ENCODE measurements around the gene PRPF40A.

The PRPF40A gene

GRCh38 chr2:152648336-152648735 is 68.9 kb downstream of the PRPF40A start:
- no peaks in the 10 kb centered on the region for H3K9me3 ChIP-seq (ENCODE audit: control insufficient read depth, low read depth, low read length)
- H3K36me3 ChIP-seq (ENCODE audit: control insufficient read depth, low read depth, low read length), result peaks cover 30% of the 10 kb centered on the region
- no peak overlapping the region for H3K9ac ChIP-seq (ENCODE audit: low read length)
- H3K27ac ChIP-seq (ENCODE audit: low read length), result no peak overlapping the region
- no peaks in the 10 kb centered on the region for H3K27me3 ChIP-seq (ENCODE audit: control insufficient read depth, insufficient read depth, low read length)
- no peak overlapping the region for H3K4me3 ChIP-seq (ENCODE audit: low read length)
- H3K4me1 ChIP-seq (ENCODE audit: control insufficient read depth, low read depth, low read length), result peaks cover 20% of the 10 kb centered on the region

- peaks cover 31% of the 10 kb centered on the region for H3K36me3 ChIP-seq (ENCODE audit: control insufficient read depth, low read depth, low read length)
- no peak overlapping the region for H3K4me3 ChIP-seq (ENCODE audit: low read length)
- H3K9ac ChIP-seq (ENCODE audit: low read length), result no peak overlapping the region
- H3K9me3 ChIP-seq (ENCODE audit: control insufficient read depth, low read depth, low read length), result no peaks in the 10 kb centered on the region
- no peak overlapping the region for H3K27ac ChIP-seq (ENCODE audit: low read length)
- peaks cover 20% of the 10 kb centered on the region for H3K4me1 ChIP-seq (ENCODE audit: control insufficient read depth, low read depth, low read length)
- H3K27me3 ChIP-seq (ENCODE audit: control insufficient read depth, insufficient read depth, low read length), result no peaks in the 10 kb centered on the region
Measured at GRCh38 chr2:152647552-152647951, 69.7 kb downstream of the PRPF40A start.

GRCh38 chr2:152646775-152647174 is 70.5 kb downstream of the PRPF40A start:
- Histone ChIP-seq H3K9me3 (ENCODE audit: control insufficient read depth, low read depth, low read length) (no peaks in the 10 kb centered on the region), H3K4me1 (ENCODE audit: control insufficient read depth, low read depth, low read length) (peaks cover 14% of the 10 kb centered on the region), H3K36me3 (ENCODE audit: control insufficient read depth, low read depth, low read length) (peaks cover 24% of the 10 kb centered on the region), H3K27ac (ENCODE audit: low read length) (no peak overlapping the region), H3K27me3 (ENCODE audit: control insufficient read depth, insufficient read depth, low read length) (no peaks in the 10 kb centered on the region), H3K9ac (ENCODE audit: low read length) (no peak overlapping the region), H3K4me3 (ENCODE audit: low read length) (no peak overlapping the region)

- Histone ChIP-seq H3K27me3 (ENCODE audit: control insufficient read depth, insufficient read depth, low read length) (no peaks in the 10 kb centered on the region), H3K27ac (ENCODE audit: low read length) (no peak overlapping the region), H3K36me3 (ENCODE audit: control insufficient read depth, low read depth, low read length) (peaks cover 28% of the 10 kb centered on the region), H3K9ac (ENCODE audit: low read length) (no peak overlapping the region), H3K9me3 (ENCODE audit: control insufficient read depth, low read depth, low read length) (no peaks in the 10 kb centered on the region), H3K4me1 (ENCODE audit: control insufficient read depth, low read depth, low read length) (peaks cover 14% of the 10 kb centered on the region), H3K4me3 (ENCODE audit: low read length) (no peak overlapping the region)
Measured at GRCh38 chr2:152646264-152646663, 71.0 kb downstream of the PRPF40A start.

- H3K27me3 ChIP-seq (ENCODE audit: control insufficient read depth, insufficient read depth, low read length), result no peaks in the 10 kb centered on the region
- no peak overlapping the region for H3K27ac ChIP-seq (ENCODE audit: low read length)
- peaks cover 14% of the 10 kb centered on the region for H3K4me1 ChIP-seq (ENCODE audit: control insufficient read depth, low read depth, low read length)
- no peaks in the 10 kb centered on the region for H3K9me3 ChIP-seq (ENCODE audit: control insufficient read depth, low read depth, low read length)
- no peak overlapping the region for H3K9ac ChIP-seq (ENCODE audit: low read length)
- no peak overlapping the region for H3K4me3 ChIP-seq (ENCODE audit: low read length)
- H3K36me3 ChIP-seq (ENCODE audit: control insufficient read depth, low read depth, low read length), result peaks cover 47% of the 10 kb centered on the region
Measured at GRCh38 chr2:152644189-152644873, 72.9 kb downstream of the PRPF40A start.

GRCh38 chr2:152638590-152638989 is 78.7 kb downstream of the PRPF40A start:
- H3K9me3 ChIP-seq (ENCODE audit: control insufficient read depth, low read depth, low read length), result no peaks in the 10 kb centered on the region
- peaks cover 45% of the 10 kb centered on the region for H3K36me3 ChIP-seq (ENCODE audit: control insufficient read depth, low read depth, low read length)
- H3K4me3 ChIP-seq (ENCODE audit: low read length), result no peak overlapping the region
- no peak overlapping the region for H3K9ac ChIP-seq (ENCODE audit: low read length)
- no peak overlapping the region for H3K27ac ChIP-seq (ENCODE audit: low read length)
- H3K4me1 ChIP-seq (ENCODE audit: control insufficient read depth, low read depth, low read length), result no peaks in the 10 kb centered on the region
- no peaks in the 10 kb centered on the region for H3K27me3 ChIP-seq (ENCODE audit: control insufficient read depth, insufficient read depth, low read length)

GRCh38 chr2:152638056-152638455 is 79.2 kb downstream of the PRPF40A start:
- H3K27me3 ChIP-seq (ENCODE audit: control insufficient read depth, insufficient read depth, low read length), result no peaks in the 10 kb centered on the region
- H3K36me3 ChIP-seq (ENCODE audit: control insufficient read depth, low read depth, low read length), result peaks cover 44% of the 10 kb centered on the region
- H3K27ac ChIP-seq (ENCODE audit: low read length), result no peak overlapping the region
- no peak overlapping the region for H3K9ac ChIP-seq (ENCODE audit: low read length)
- no peaks in the 10 kb centered on the region for H3K9me3 ChIP-seq (ENCODE audit: control insufficient read depth, low read depth, low read length)
- no peaks in the 10 kb centered on the region for H3K4me1 ChIP-seq (ENCODE audit: control insufficient read depth, low read depth, low read length)
- H3K4me3 ChIP-seq (ENCODE audit: low read length), result no peak overlapping the region

GRCh38 chr2:152637251-152637650 is 80.0 kb downstream of the PRPF40A start:
- no peak overlapping the region for H3K27ac ChIP-seq (ENCODE audit: low read length)
- peaks cover 52% of the 10 kb centered on the region for H3K36me3 ChIP-seq (ENCODE audit: control insufficient read depth, low read depth, low read length)
- no peaks in the 10 kb centered on the region for H3K27me3 ChIP-seq (ENCODE audit: control insufficient read depth, insufficient read depth, low read length)
- no peaks in the 10 kb centered on the region for H3K4me1 ChIP-seq (ENCODE audit: control insufficient read depth, low read depth, low read length)
- H3K9me3 ChIP-seq (ENCODE audit: control insufficient read depth, low read depth, low read length), result no peaks in the 10 kb centered on the region
- H3K9ac ChIP-seq (ENCODE audit: low read length), result no peak overlapping the region
- no peak overlapping the region for H3K4me3 ChIP-seq (ENCODE audit: low read length)

- Histone ChIP-seq H3K4me3 (ENCODE audit: low read length) (no peak overlapping the region), H3K9me3 (ENCODE audit: control insufficient read depth, low read depth, low read length) (no peaks in the 10 kb centered on the region), H3K36me3 (ENCODE audit: control insufficient read depth, low read depth, low read length) (peaks cover 53% of the 10 kb centered on the region), H3K4me1 (ENCODE audit: control insufficient read depth, low read depth, low read length) (no peaks in the 10 kb centered on the region), H3K27ac (ENCODE audit: low read length) (no peak overlapping the region), H3K9ac (ENCODE audit: low read length) (no peak overlapping the region), H3K27me3 (ENCODE audit: control insufficient read depth, insufficient read depth, low read length) (no peaks in the 10 kb centered on the region)
Measured at GRCh38 chr2:152635635-152636298, 81.5 kb downstream of the PRPF40A start.

GRCh38 chr2:152632736-152633135 is 84.5 kb downstream of the PRPF40A start:
- Histone ChIP-seq H3K36me3 (ENCODE audit: control insufficient read depth, low read depth, low read length) (peaks cover 51% of the 10 kb centered on the region), H3K9me3 (ENCODE audit: control insufficient read depth, low read depth, low read length) (no peaks in the 10 kb centered on the region), H3K4me1 (ENCODE audit: control insufficient read depth, low read depth, low read length) (no peaks in the 10 kb centered on the region), H3K4me3 (ENCODE audit: low read length) (no peak overlapping the region), H3K9ac (ENCODE audit: low read length) (no peak overlapping the region), H3K27me3 (ENCODE audit: control insufficient read depth, insufficient read depth, low read length) (no peaks in the 10 kb centered on the region), H3K27ac (ENCODE audit: low read length) (no peak overlapping the region)

GRCh38 chr2:152630466-152630865 is 86.8 kb downstream of the PRPF40A start:
- no peak overlapping the region for H3K9ac ChIP-seq (ENCODE audit: low read length)
- H3K36me3 ChIP-seq (ENCODE audit: control insufficient read depth, low read depth, low read length), result peaks cover 48% of the 10 kb centered on the region
- H3K4me1 ChIP-seq (ENCODE audit: control insufficient read depth, low read depth, low read length), result no peaks in the 10 kb centered on the region

GRCh38 chr2:152629202-152629601 is 88.1 kb downstream of the PRPF40A start:
- Histone ChIP-seq H3K4me3 (ENCODE audit: low read length) (no peak overlapping the region), H3K4me1 (ENCODE audit: control insufficient read depth, low read depth, low read length) (no peaks in the 10 kb centered on the region), H3K27ac (ENCODE audit: low read length) (no peak overlapping the region), H3K27me3 (ENCODE audit: control insufficient read depth, insufficient read depth, low read length) (no peaks in the 10 kb centered on the region), H3K9me3 (ENCODE audit: control insufficient read depth, low read depth, low read length) (no peaks in the 10 kb centered on the region), H3K9ac (ENCODE audit: low read length) (no peak overlapping the region), H3K36me3 (ENCODE audit: control insufficient read depth, low read depth, low read length) (peaks cover 50% of the 10 kb centered on the region)

More at GRCh38 chr2:152630466-152630865, 86.8 kb downstream of the PRPF40A start:
- Histone ChIP-seq H3K27me3 (ENCODE audit: control insufficient read depth, insufficient read depth, low read length) (no peaks in the 10 kb centered on the region), H3K9me3 (ENCODE audit: control insufficient read depth, low read depth, low read length) (no peaks in the 10 kb centered on the region), H3K27ac (ENCODE audit: low read length) (no peak overlapping the region), H3K4me3 (ENCODE audit: low read length) (no peak overlapping the region)

All from iPS-18a (cell line).